ENCODE measurements around the gene PRKAG2.

PRKAG2 gene

GRCh38 chr7:151775547-151776443, 101.1 kb downstream of the PRKAG2 start:
- no peak for TF ChIP-seq ZFX (IDR thresholded peaks at IDR 0.05; ENCODE audit: borderline replicate concordance)
- no peak for TF ChIP-seq CTCF (IDR thresholded peaks at IDR 0.05)
- H3K27ac ChIP-seq: no peak overlapping the region

- H3K27ac ChIP-seq: no peak overlapping the region
- TF ChIP-seq ZFX (IDR thresholded peaks at IDR 0.05; ENCODE audit: borderline replicate concordance) (no peak), CTCF (IDR thresholded peaks at IDR 0.05) (no peak)
Observed at GRCh38 chr7:151774951-151775350, 102.0 kb downstream of the PRKAG2 start.

- TF ChIP-seq ZFX (IDR thresholded peaks at IDR 0.05; ENCODE audit: borderline replicate concordance) (no peak), CTCF (IDR thresholded peaks at IDR 0.05) (no peak)
- H3K27ac ChIP-seq: no peak overlapping the region
Observed at GRCh38 chr7:151773797-151774196, 103.1 kb downstream of the PRKAG2 start.

GRCh38 chr7:151770232-151770631, 106.7 kb downstream of the PRKAG2 start:
- H3K27ac ChIP-seq: no peak overlapping the region
- TF ChIP-seq CTCF (IDR thresholded peaks at IDR 0.05) (no peak), ZFX (IDR thresholded peaks at IDR 0.05; ENCODE audit: borderline replicate concordance) (no peak)

- H3K27ac ChIP-seq: no peak overlapping the region
- TF ChIP-seq CTCF (IDR thresholded peaks at IDR 0.05) (no peak), ZFX (IDR thresholded peaks at IDR 0.05; ENCODE audit: borderline replicate concordance) (no peak)
Observed at GRCh38 chr7:151769188-151769821, 107.6 kb downstream of the PRKAG2 start.

- H3K27ac ChIP-seq: no peak overlapping the region
- TF ChIP-seq CTCF (IDR thresholded peaks at IDR 0.05) (no peak), ZFX (IDR thresholded peaks at IDR 0.05; ENCODE audit: borderline replicate concordance) (no peak)
Observed at GRCh38 chr7:151768805-151769187, 108.1 kb downstream of the PRKAG2 start.

- no peak for TF ChIP-seq CTCF (IDR thresholded peaks at IDR 0.05)
- TF ChIP-seq ZFX (IDR thresholded peaks at IDR 0.05; ENCODE audit: borderline replicate concordance): no peak
- no peak overlapping the region for H3K27ac ChIP-seq
Observed at GRCh38 chr7:151767557-151767956, 109.4 kb downstream of the PRKAG2 start.
